Endothelial cell of umbilical vein (primary cell): Measurements from ENCODE around the gene ZNF598. TPM values are rescaled to one million over a fixed set of nuclear protein-coding genes. Genes with fewer than 3 reads are reported as not detected.

ENCODE experiments used
- BruUV-seq: library from RNA; stranded (reverse); fragments of 400-500 nt; replicated peaks from 2 replicates; lab custom pipeline; 2021; lab: Mats Ljungman, UMichigan
- CTCF ChIA-PET: fragments of 300-600, 350-600 bp; sonication (Branson Sonifier 250); formaldehyde crosslinking; loops from one replicate; lab custom pipeline; 2021; ENCODE audit warnings: antibody characterized with exemption, inconsistent platforms; lab: Charles Lee
- POLR2A ChIA-PET: fragments of 300-600, 350-600 bp; sonication (Branson Sonifier 250); formaldehyde crosslinking; loops from one replicate; lab custom pipeline; 2021; ENCODE audit warnings: antibody characterized with exemption, inconsistent platforms; lab: Charles Lee
- DNase-seq: peaks from one replicate; pipeline ENCODE4 v3.0.0-alpha.2; 2011; ENCODE audit warnings: low read depth, low spot score
- FAIRE-seq: peaks from 2 replicates; lab custom pipeline; 2011; peaks lifted over from hg19 to GRCh38; lab: Jason Lieb, UNC
- H2AFZ ChIP-seq: 2 replicates; pipeline ENCODE4 v1.6.0; 2012; ENCODE audit warnings: low read depth, low read length, control low read depth, inconsistent platforms
- H3K27ac ChIP-seq: 2 replicates; pipeline ENCODE4 v1.5.1; 2011; ENCODE audit warnings: low read depth, mild to moderate bottlenecking, control low read depth, low read length, moderate library complexity; ENCODE audit not compliant: insufficient read depth
- H3K27me3 ChIP-seq, 2 experiments: 2 replicates each; pipeline versions ENCODE4 v1.6.0 to v1.6.1; 2011; ENCODE audit warnings: low read length in 2 of 2, mixed read lengths in 1 of 2; ENCODE audit not compliant: control insufficient read depth in 2 of 2, insufficient read depth in 2 of 2
- H3K36me3 ChIP-seq, 2 experiments: 2 replicates in 1 of 2; 3 replicates in 1 of 2; pipeline ENCODE4 v1.5.1; 2011; ENCODE audit warnings: low read length in 2 of 2, mild to moderate bottlenecking in 1 of 2, moderate library complexity in 1 of 2; ENCODE audit not compliant: control insufficient read depth in 2 of 2, insufficient read depth in 2 of 2; ENCODE audit errors: extremely low read depth in 1 of 2
- H3K4me1 ChIP-seq: 3 replicates; pipeline ENCODE4 v1.5.1; 2011; ENCODE audit warnings: mild to moderate bottlenecking, low read length; ENCODE audit not compliant: control insufficient read depth, insufficient read depth; ENCODE audit errors: extremely low read depth
- H3K4me2 ChIP-seq: 2 replicates; pipeline ENCODE4 v1.6.1; 2011; ENCODE audit warnings: low read length, control low read depth, mixed read lengths; ENCODE audit not compliant: insufficient read depth
- H3K4me3 ChIP-seq, 3 experiments: fragments of 200-600 bp in 1 of 3; sonication (generic), shearing (Covaris generic) in 1 of 3; replicated peaks in 1 of 3; 2 replicates each; pipeline ENCODE4 v1.5.1; 2011 to 2016; ENCODE audit warnings: control low read depth in 3 of 3, low read length in 3 of 3, mild to moderate bottlenecking in 2 of 3, inconsistent platforms in 1 of 3, low read depth in 1 of 3, moderate library complexity in 1 of 3; ENCODE audit not compliant: insufficient read depth in 1 of 3
- H3K79me2 ChIP-seq: 2 replicates; pipeline ENCODE4 v1.6.0; 2012; ENCODE audit warnings: low read length, inconsistent platforms; ENCODE audit not compliant: control insufficient read depth, insufficient read depth
- H3K9ac ChIP-seq: replicated peaks from 2 replicates; pipeline ENCODE3; 2011; ENCODE audit warnings: low read length, control low read depth; ENCODE audit not compliant: insufficient read depth; ENCODE audit errors: extremely low read depth
- H3K9me1 ChIP-seq: replicated peaks from 3 replicates; pipeline ENCODE4 v1.6.0; 2011; ENCODE audit warnings: mild to moderate bottlenecking, low read length; ENCODE audit not compliant: control insufficient read depth, insufficient read depth; ENCODE audit errors: extremely low read depth
- H3K9me3 ChIP-seq: replicated peaks from 2 replicates; pipeline ENCODE4 v1.5.1; 2012; ENCODE audit warnings: low read length, inconsistent platforms; ENCODE audit not compliant: control insufficient read depth, insufficient read depth
- H4K20me1 ChIP-seq: replicated peaks from 2 replicates; pipeline ENCODE3; 2011; ENCODE audit warnings: mild to moderate bottlenecking, low read length; ENCODE audit not compliant: control insufficient read depth, insufficient read depth; ENCODE audit errors: extremely low read depth
- CTCF ChIP-seq, 2 donors: IDR thresholded peaks; 1 replicate in 1 of 2; 2 replicates in 1 of 2; pipeline ENCODE4 v1.5.1; 2011; ENCODE audit warnings: low read length in 2 of 2, mild to moderate bottlenecking in 2 of 2, moderate library complexity in 2 of 2, control low read depth in 1 of 2, inconsistent platforms in 1 of 2, low read depth in 1 of 2; ENCODE audit not compliant: insufficient read depth in 1 of 2; ENCODE audit errors: extremely low read depth in 1 of 2
- EZH2 ChIP-seq: IDR thresholded peaks from 2 replicates; pipeline ENCODE4 v1.6.1; 2012; ENCODE audit warnings: borderline replicate concordance, low read depth, mild to moderate bottlenecking, moderate library complexity, low read length, inconsistent platforms; ENCODE audit not compliant: severe bottlenecking
- FOS ChIP-seq: IDR thresholded peaks from 2 replicates; pipeline ENCODE4 v1.6.1; 2011; ENCODE audit warnings: mild to moderate bottlenecking, low read length, moderate library complexity, borderline replicate concordance; ENCODE audit not compliant: insufficient read depth
- GATA2 ChIP-seq: IDR thresholded peaks from 2 replicates; pipeline ENCODE4 v1.7.0; 2011; ENCODE audit warnings: low read depth, mild to moderate bottlenecking, moderate library complexity, mixed read lengths, low read length; ENCODE audit not compliant: insufficient read length, insufficient read depth
- JUN ChIP-seq: IDR thresholded peaks from 2 replicates; pipeline ENCODE4 v1.6.1; 2011; ENCODE audit warnings: borderline replicate concordance, low read depth; ENCODE audit not compliant: insufficient read length, insufficient read depth
- MAX ChIP-seq: IDR thresholded peaks from 2 replicates; pipeline ENCODE4 v1.6.1; 2011; ENCODE audit not compliant: insufficient read depth, insufficient read length
- MYC ChIP-seq: IDR thresholded peaks from one replicate; pipeline ENCODE4 v1.6.1; 2011; ENCODE audit warnings: mild to moderate bottlenecking, low read depth, low read length
- POLR2A ChIP-seq: IDR thresholded peaks from 2 replicates; pipeline ENCODE4 v1.6.1; 2012; ENCODE audit warnings: low read depth, mild to moderate bottlenecking, control low read depth, low read length
- POLR2AphosphoS5 ChIP-seq: IDR thresholded peaks from 2 replicates; pipeline ENCODE4 v1.6.1; 2012; ENCODE audit warnings: low read depth, mild to moderate bottlenecking, control low read depth, low read length, moderate library complexity; ENCODE audit not compliant: insufficient read depth
- dilution Hi-C: fragments of 300-500 bp; cut with MboI; formaldehyde crosslinking; loops from one replicate; pipeline ENCODE4 v1.15.0; 2019; ENCODE audit warnings: low sequenced_read_pairs; ENCODE audit not compliant: extremely low pct_ligation_motif_present
- intact Hi-C: fragments of 100-400 bp; cut with micrococcal nuclease; formaldehyde crosslinking; loops from one replicate; pipeline ENCODE4 v1.10.0; 2022
- polyA plus RNA-seq, 4 experiments: library from polyadenylated mRNA; depleted of rRNA in 3 of 4; stranded (reverse) in 3 of 4; unstranded in 1 of 4; fragments of >200 nt; gene quantifications; 2 replicates each; pipeline versions ENCODE4 v1.2.1 to v1.2.3, GENCODE V29; 2011 to 2012; ENCODE audit warnings: missing spikeins in 1 of 4
- total RNA-seq: library from RNA; stranded (reverse); gene quantifications from 2 replicates; pipeline ENCODE4 v1.2.3, GENCODE V29; 2021

The ZNF598 gene
- total and polyA plus RNA-seq, 2 donors (not counting 3 experiments of a cell fraction or from before 2014, with no cell fraction given): 43.3 to 67.0 TPM

GRCh38 chr16:2058420-2058819 is 48.8 kb upstream of the ZNF598 start:
- no peak for TF ChIP-seq FOS
- TF ChIP-seq CTCF (IDR thresholded peaks at IDR 0.05; ENCODE audit: extremely low read depth in 1 of 2, insufficient read depth in 1 of 2, low read depth in 1 of 2, low read length in 2 of 2): no peak
- TF ChIP-seq POLR2AphosphoS5: no peak
- no peak for TF ChIP-seq POLR2A
- no peak for TF ChIP-seq GATA2
- TF ChIP-seq MYC: no peak
- TF ChIP-seq JUN: no peak
- TF ChIP-seq EZH2: no peak
- no peak for TF ChIP-seq MAX
- POLR2A ChIA-PET: no interaction called here
- intact Hi-C loops: no loop called here
- BruUV-seq: no TSS peak
- Histone ChIP-seq H3K27ac (no peak overlapping the region), H3K4me2 (no peak overlapping the region), H3K27me3 (no peaks in the 10 kb centered on the region), H3K4me3 (no peak overlapping the region), H3K4me1 (no peaks in the 10 kb centered on the region), H3K79me2 (no peaks in the 10 kb centered on the region), H3K9me3 (no peaks in the 10 kb centered on the region), H4K20me1 (no peaks in the 10 kb centered on the region), H3K36me3 (peaks cover 2 to 51% of the 10 kb centered on the region in 2 experiments), H2AFZ (no peak overlapping the region), H3K9ac (no peak overlapping the region), H3K9me1 (no peaks in the 10 kb centered on the region)
- FAIRE-seq (no peak), DNase-seq (no peak)
- dilution Hi-C loops: no loop called here
- CTCF ChIA-PET: interaction anchor here (1.0 kb wide), 1 partner anchor 83 kb away, joined by 3 read pairs; no protein-coding TSS in a partner anchor
